GM23248 (cell line): ENCODE measurements around the gene AKAP13. TPM values are rescaled to one million over a fixed set of nuclear protein-coding genes. Genes with fewer than 3 reads are reported as not detected.
A peak's percentile ranks its signal among the peaks of the same experiment; 100 is the strongest.

ENCODE experiments used
- DNase-seq: peaks from one replicate; pipeline ENCODE4 v3.0.0-alpha.2; 2015
- H2AFZ ChIP-seq: fragments of 200-600 bp; sonication (generic); 2 replicates; pipeline ENCODE4 v1.6.1; 2016; ENCODE audit warnings: antibody characterized with exemption
- H3F3A ChIP-seq: fragments of 200-600 bp; sonication (generic); 2 replicates; pipeline ENCODE4 v1.6.1; 2016; ENCODE audit warnings: mild to moderate bottlenecking, antibody characterized with exemption, mixed run types; ENCODE audit not compliant: insufficient read depth
- H3K27ac ChIP-seq: fragments of 200-600 bp; sonication (generic); 2 replicates; pipeline ENCODE4 v1.5.1; 2016; ENCODE audit warnings: mild to moderate bottlenecking
- H3K27me3 ChIP-seq: fragments of 200-600 bp; sonication (generic); replicated peaks from 2 replicates; pipeline ENCODE4 v1.6.1; 2016; ENCODE audit warnings: mild to moderate bottlenecking; ENCODE audit not compliant: insufficient read depth
- H3K36me3 ChIP-seq: fragments of 200-600 bp; sonication (generic); 2 replicates; pipeline ENCODE4 v1.6.1; 2016; ENCODE audit warnings: low read depth, mild to moderate bottlenecking
- H3K4me1 ChIP-seq: fragments of 200-600 bp; sonication (generic); 2 replicates; pipeline ENCODE4 v1.6.1; 2016; ENCODE audit warnings: mild to moderate bottlenecking; ENCODE audit not compliant: insufficient read depth
- H3K4me2 ChIP-seq: fragments of 200-600 bp; sonication (generic); one replicate; pipeline ENCODE4 v1.6.1; 2016; ENCODE audit warnings: mild to moderate bottlenecking; ENCODE audit not compliant: unreplicated experiment
- H3K4me3 ChIP-seq: fragments of 200-600 bp; sonication (generic); 2 replicates; pipeline ENCODE4 v1.5.1; 2016; ENCODE audit warnings: mild to moderate bottlenecking
- H3K79me2 ChIP-seq: fragments of 200-600 bp; sonication (generic); 2 replicates; pipeline ENCODE4 v1.6.1; 2016; ENCODE audit warnings: mild to moderate bottlenecking; ENCODE audit not compliant: insufficient read depth
- H3K9ac ChIP-seq: fragments of 200-600 bp; sonication (generic); 2 replicates; pipeline ENCODE4 v1.6.1; 2016; ENCODE audit warnings: mild to moderate bottlenecking
- H3K9me2 ChIP-seq: fragments of 200-600 bp; sonication (generic); 2 replicates; pipeline ENCODE4 v1.6.1; 2016; ENCODE audit warnings: mixed run types, mild to moderate bottlenecking, moderate library complexity; ENCODE audit not compliant: insufficient read depth
- H3K9me3 ChIP-seq: fragments of 200-600 bp; sonication (generic); one replicate; pipeline ENCODE4 v1.6.1; 2017; ENCODE audit warnings: low read depth
- H4K20me1 ChIP-seq: fragments of 200-600 bp; sonication (generic); 2 replicates; pipeline ENCODE4 v1.6.0; 2016; ENCODE audit not compliant: insufficient read depth
- EZH2 ChIP-seq: fragments of 200-600 bp; sonication (generic); IDR thresholded peaks from 2 replicates; pipeline ENCODE4 v1.6.1; 2018; ENCODE audit warnings: antibody characterized with exemption, mild to moderate bottlenecking; ENCODE audit not compliant: insufficient read depth, poor library complexity, severe bottlenecking
- EZH2phosphoT487 ChIP-seq: fragments of 200-600 bp; sonication (generic); IDR thresholded peaks from 2 replicates; pipeline ENCODE4 v1.6.1; 2018; ENCODE audit warnings: antibody characterized with exemption, moderate library complexity, mild to moderate bottlenecking, low read depth; ENCODE audit not compliant: insufficient read depth
- WGBS, 2 experiments: methylation state at CpG; one replicate each; pipeline ENCODE4 v1.1.6; 2015 to 2017; ENCODE audit warnings: low lambda C conversion rate in 2 of 2, low coverage in 1 of 2; ENCODE audit errors: missing lambda C conversion rate in 2 of 2; 5-methylcytosine and 5-hydroxymethylcytosine counted together
- in situ Hi-C: fragments of 300-500 bp; cut with MboI; formaldehyde crosslinking; loops from 2 replicates; pipeline ENCODE4 v1.15.0; 2020
- polyA plus RNA-seq: library from polyadenylated mRNA; unstranded; fragments of >200 nt; fragmentation: Nextera tagmentation; extraction: Ambion mirVana; gene quantifications from 2 replicates; pipeline ENCODE4 v1.2.1, GENCODE V29; 2016
- total RNA-seq: library from RNA; depleted of rRNA; stranded (reverse); fragments of >200 nt; shearing (Covaris generic); gene quantifications from 2 replicates; pipeline ENCODE4 v1.2.3, GENCODE V29; 2014

Gene AKAP13
- total and polyA plus RNA-seq, 2 experiments from 2014 or later = 26.5 to 27.7 TPM

DNA sequence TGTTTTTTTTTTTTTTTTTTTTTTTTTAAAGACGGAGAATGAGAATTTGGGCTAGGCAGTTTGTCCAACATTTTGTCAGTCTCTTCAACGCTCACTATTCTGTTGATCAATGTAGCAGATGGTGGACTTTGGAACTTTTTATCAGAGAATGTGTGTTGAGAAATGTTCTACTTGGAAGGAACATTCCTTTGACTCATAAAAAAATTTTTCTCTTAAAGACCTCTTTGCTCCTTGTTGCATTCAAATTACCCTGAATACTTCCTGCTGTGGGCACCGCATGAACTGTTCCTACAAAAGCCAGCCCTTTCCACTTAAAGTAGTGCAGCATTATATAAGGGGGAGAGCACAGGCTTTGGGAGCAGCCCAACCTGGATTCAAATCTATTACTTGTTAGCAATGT lies 182.9 kb downstream of the AKAP13 start:
- no peaks in the 10 kb centered on the region for H3K27me3 ChIP-seq
- TF ChIP-seq EZH2phosphoT487 (no peak), EZH2 (no peak)
- no peaks in the 10 kb centered on the region for H3K36me3 ChIP-seq
- no peak overlapping the region for H3K27ac ChIP-seq
- no peak overlapping the region for H3K4me3 ChIP-seq
- H3K4me2 ChIP-seq = peak overlapping the region; percentile 44
- no peak overlapping the region for H2AFZ ChIP-seq
- peaks cover 5% of the 10 kb centered on the region for H3K4me1 ChIP-seq
- H4K20me1 ChIP-seq = no peaks in the 10 kb centered on the region; the same call in 1 of the 2 replicates
- DNase-seq = peak; percentile 58
- H3K9me3 ChIP-seq = no peaks in the 10 kb centered on the region
- H3K9ac ChIP-seq = no peak overlapping the region
- in situ Hi-C loops = no loop called here
- 16 to 28% methylated on average over 3 of the region's 3 CpGs for WGBS, 2 experiments
- no peaks in the 10 kb centered on the region for H3K9me2 ChIP-seq
- peaks cover 34% of the 10 kb centered on the region for H3K79me2 ChIP-seq
- no peaks in the 10 kb centered on the region for H3F3A ChIP-seq

DNA sequence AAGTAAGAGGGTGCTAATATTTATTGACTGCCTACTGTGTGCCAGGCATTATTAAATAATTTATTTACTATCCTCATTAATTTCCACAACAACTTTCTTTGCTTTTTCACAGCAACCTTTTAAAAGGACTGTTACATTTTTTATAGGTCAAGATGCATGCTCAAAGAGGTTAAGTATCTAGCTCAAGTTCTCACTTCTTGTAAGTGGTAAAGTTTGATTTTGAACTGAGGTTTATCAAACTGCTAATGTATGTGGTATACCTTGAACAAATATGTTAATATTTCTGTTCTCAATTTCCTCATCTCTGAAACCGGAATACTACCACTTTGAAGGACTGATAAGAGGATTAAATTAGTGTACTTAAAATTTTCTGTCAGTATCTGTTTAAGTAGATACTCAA lies 183.3 kb downstream of the AKAP13 start:
- no peaks in the 10 kb centered on the region for H3F3A ChIP-seq
- no peaks in the 10 kb centered on the region for H3K9me3 ChIP-seq
- no peak overlapping the region for H3K27ac ChIP-seq
- WGBS, 2 experiments = 95 to 100% methylated on average over 1 of the region's 1 CpG
- DNase-seq = no peak
- no peaks in the 10 kb centered on the region; the same call in 1 of the 2 replicates for H4K20me1 ChIP-seq
- no peaks in the 10 kb centered on the region for H3K27me3 ChIP-seq
- no peak overlapping the region for H3K9ac ChIP-seq
- no peak for TF ChIP-seq EZH2phosphoT487
- no peak for TF ChIP-seq EZH2
- H3K79me2 ChIP-seq = peaks cover 36% of the 10 kb centered on the region
- H3K9me2 ChIP-seq = no peaks in the 10 kb centered on the region
- H3K36me3 ChIP-seq = no peaks in the 10 kb centered on the region
- in situ Hi-C loops = no loop called here
- peaks cover 5% of the 10 kb centered on the region for H3K4me1 ChIP-seq
- peak overlapping the region; percentile 44 for H3K4me2 ChIP-seq
- no peak overlapping the region for H2AFZ ChIP-seq
- H3K4me3 ChIP-seq = no peak overlapping the region

DNA sequence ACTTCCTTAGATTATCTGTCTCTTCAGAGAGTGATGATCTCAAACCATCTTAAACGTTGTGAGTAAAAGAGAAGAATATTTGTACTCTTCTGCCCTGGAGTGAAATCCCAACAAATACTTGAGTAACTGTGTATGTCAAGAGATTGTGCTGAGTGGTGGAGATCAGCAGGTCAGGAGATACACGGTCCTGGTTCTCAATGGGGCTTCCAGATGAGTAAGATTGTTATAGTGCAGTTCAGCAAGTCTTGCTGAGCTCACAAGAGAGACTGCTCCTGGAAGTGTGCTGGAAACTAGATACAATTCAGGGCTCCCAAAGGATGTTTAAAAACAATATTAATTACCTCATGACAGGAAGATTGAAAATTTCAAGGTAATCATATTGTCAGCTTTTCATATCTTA lies 184.3 kb downstream of the AKAP13 start:
- no peak for TF ChIP-seq EZH2phosphoT487
- no peak for TF ChIP-seq EZH2
- H3K79me2 ChIP-seq = peaks cover 35% of the 10 kb centered on the region
- WGBS, 2 experiments = 60 to 67% methylated on average over 2 of the region's 2 CpGs
- no peak overlapping the region for H2AFZ ChIP-seq
- H3K9ac ChIP-seq = no peak overlapping the region
- no peak overlapping the region for H3K4me2 ChIP-seq
- no peaks in the 10 kb centered on the region for H3K9me3 ChIP-seq
- no peaks in the 10 kb centered on the region for H3K27me3 ChIP-seq
- H4K20me1 ChIP-seq = no peaks in the 10 kb centered on the region; the same call in 1 of the 2 replicates
- H3K4me3 ChIP-seq = no peak overlapping the region
- no peak overlapping the region for H3K27ac ChIP-seq
- no peaks in the 10 kb centered on the region for H3K36me3 ChIP-seq
- no peak for DNase-seq
- peaks cover 5% of the 10 kb centered on the region for H3K4me1 ChIP-seq
- no peaks in the 10 kb centered on the region for H3K9me2 ChIP-seq
- no peaks in the 10 kb centered on the region for H3F3A ChIP-seq
- in situ Hi-C loops = no loop called here

DNA sequence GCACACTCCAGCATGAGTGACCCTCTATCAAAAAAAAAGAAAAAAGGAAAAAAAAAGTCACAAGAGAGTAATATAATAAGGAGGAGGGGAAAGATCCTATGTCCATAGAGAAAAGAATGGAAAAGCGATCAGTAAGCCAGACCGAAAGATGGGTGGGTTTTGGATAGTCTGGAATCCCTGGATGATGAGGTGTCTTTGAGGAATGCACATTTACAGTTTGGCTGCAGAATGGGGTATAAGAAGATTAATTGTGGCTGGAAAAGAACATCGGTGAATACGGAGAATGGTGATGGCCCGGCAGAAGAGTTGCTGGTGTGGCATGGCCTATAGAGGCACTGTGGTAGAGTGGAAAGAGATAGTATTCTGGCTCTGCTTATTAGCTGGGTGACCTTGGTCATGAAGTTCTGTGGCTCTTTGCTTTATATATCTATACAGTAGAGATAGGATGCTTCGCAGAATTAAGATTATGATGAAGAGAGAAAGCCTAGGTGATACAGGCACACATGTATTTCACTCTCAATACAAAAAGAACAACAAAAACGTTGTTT lies 187.9 kb downstream of the AKAP13 start:
- H3F3A ChIP-seq = no peaks in the 10 kb centered on the region
- no peak overlapping the region for H3K4me3 ChIP-seq
- in situ Hi-C loops = no loop called here
- H2AFZ ChIP-seq = no peak overlapping the region
- H3K79me2 ChIP-seq = peaks cover 65% of the 10 kb centered on the region
- no peaks in the 10 kb centered on the region for H3K27me3 ChIP-seq
- no peaks in the 10 kb centered on the region; the same call in 1 of the 2 replicates for H4K20me1 ChIP-seq
- TF ChIP-seq EZH2phosphoT487 (no peak), EZH2 (no peak)
- no peak for DNase-seq
- no peak overlapping the region for H3K9ac ChIP-seq
- H3K9me2 ChIP-seq = 0 out of 2 replicates have a peak, but pooled peaks cover 3% of the 10 kb centered on the region
- no peak overlapping the region for H3K4me2 ChIP-seq
- H3K27ac ChIP-seq = no peak overlapping the region
- peaks cover 5% of the 10 kb centered on the region for H3K4me1 ChIP-seq
- WGBS, 2 experiments = 96 to 97% methylated on average over 7 of the region's 7 CpGs
- no peaks in the 10 kb centered on the region for H3K9me3 ChIP-seq
- no peaks in the 10 kb centered on the region for H3K36me3 ChIP-seq

DNA sequence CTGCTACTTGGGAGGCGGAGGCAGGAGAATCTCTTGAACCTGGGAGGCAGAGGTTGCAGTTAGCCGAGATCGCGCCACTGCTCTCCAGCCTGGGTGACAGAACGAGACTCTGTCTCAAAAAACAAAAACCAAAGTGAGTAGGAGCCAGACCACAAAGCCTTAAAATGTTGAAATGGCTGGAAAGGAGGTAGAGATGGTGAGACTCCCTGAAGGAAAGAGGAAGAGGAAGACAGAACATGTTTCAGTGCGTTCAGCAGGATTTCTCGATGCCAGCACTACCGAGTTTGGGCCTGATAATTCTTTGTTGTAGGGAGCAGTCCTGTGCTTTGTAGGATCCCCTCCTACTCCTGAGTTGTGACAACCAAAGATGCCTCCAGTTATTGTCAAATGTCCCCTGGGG lies 189.9 kb downstream of the AKAP13 start:
- H3K4me3 ChIP-seq = no peak overlapping the region
- no peaks in the 10 kb centered on the region for H3K36me3 ChIP-seq
- no peaks in the 10 kb centered on the region for H3K9me3 ChIP-seq
- H3K79me2 ChIP-seq = peaks cover 74% of the 10 kb centered on the region
- no peak overlapping the region for H3K27ac ChIP-seq
- H3K4me1 ChIP-seq = no peaks in the 10 kb centered on the region
- in situ Hi-C loops = no loop called here
- no peaks in the 10 kb centered on the region for H4K20me1 ChIP-seq
- H3K9me2 ChIP-seq = 0 out of 2 replicates have a peak, but pooled peaks cover 3% of the 10 kb centered on the region
- H3K27me3 ChIP-seq = no peaks in the 10 kb centered on the region
- DNase-seq = no peak
- TF ChIP-seq EZH2 = no peak
- no peak for TF ChIP-seq EZH2phosphoT487
- no peaks in the 10 kb centered on the region for H3F3A ChIP-seq
- H3K4me2 ChIP-seq = no peak overlapping the region
- no peak overlapping the region for H2AFZ ChIP-seq
- 90 to 91% methylated on average over 8 of the region's 8 CpGs for WGBS, 2 experiments
- no peak overlapping the region for H3K9ac ChIP-seq
